Measurements from ENCODE around the gene HMX2.

- TF ChIP-seq EZH2phosphoT487 (IDR thresholded peaks at IDR 0.05; ENCODE audit: insufficient read depth, low read depth) (no peak; the same call in 1 of the 2 replicates), EZH2 (IDR thresholded peaks at IDR 0.05; ENCODE audit: insufficient read depth, poor library complexity, severe bottlenecking) (peak; percentile 37)
Measured at GRCh38 chr10:123145542-123146012, 2.4 kb upstream of the HMX2 start.
